ENCODE results near the gene IL1R2. TPM values are rescaled to one million over a fixed set of nuclear protein-coding genes. Genes with fewer than 3 reads are reported as not detected.

The IL1R2 gene
- total and polyA plus RNA-seq, 2 of the 13 experiments (the other 11 are each of a cell fraction or from before 2014, with no cell fraction given): 3.6 to 7.3 TPM

DNA sequence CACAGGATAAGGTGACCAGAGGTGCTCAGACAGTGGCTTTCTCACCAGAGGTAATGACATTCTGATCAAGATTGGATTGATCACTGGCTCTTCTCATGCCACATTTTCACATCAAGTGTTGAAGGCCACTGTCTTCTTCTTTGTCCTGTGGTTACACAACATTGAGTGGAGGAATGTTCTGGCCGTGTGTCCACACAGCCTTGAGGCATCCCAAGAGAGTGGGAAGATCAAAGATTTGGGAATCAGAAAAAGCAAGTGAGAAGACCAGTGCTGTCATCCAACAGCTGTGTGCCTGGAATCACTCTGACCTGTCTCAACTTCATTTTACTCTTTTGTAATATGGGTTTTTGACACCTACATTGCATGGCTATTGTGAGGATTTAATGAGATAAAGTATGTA, 67.4 kb downstream of the IL1R2 start (continued):
- TF ChIP-seq, protein P1, sequence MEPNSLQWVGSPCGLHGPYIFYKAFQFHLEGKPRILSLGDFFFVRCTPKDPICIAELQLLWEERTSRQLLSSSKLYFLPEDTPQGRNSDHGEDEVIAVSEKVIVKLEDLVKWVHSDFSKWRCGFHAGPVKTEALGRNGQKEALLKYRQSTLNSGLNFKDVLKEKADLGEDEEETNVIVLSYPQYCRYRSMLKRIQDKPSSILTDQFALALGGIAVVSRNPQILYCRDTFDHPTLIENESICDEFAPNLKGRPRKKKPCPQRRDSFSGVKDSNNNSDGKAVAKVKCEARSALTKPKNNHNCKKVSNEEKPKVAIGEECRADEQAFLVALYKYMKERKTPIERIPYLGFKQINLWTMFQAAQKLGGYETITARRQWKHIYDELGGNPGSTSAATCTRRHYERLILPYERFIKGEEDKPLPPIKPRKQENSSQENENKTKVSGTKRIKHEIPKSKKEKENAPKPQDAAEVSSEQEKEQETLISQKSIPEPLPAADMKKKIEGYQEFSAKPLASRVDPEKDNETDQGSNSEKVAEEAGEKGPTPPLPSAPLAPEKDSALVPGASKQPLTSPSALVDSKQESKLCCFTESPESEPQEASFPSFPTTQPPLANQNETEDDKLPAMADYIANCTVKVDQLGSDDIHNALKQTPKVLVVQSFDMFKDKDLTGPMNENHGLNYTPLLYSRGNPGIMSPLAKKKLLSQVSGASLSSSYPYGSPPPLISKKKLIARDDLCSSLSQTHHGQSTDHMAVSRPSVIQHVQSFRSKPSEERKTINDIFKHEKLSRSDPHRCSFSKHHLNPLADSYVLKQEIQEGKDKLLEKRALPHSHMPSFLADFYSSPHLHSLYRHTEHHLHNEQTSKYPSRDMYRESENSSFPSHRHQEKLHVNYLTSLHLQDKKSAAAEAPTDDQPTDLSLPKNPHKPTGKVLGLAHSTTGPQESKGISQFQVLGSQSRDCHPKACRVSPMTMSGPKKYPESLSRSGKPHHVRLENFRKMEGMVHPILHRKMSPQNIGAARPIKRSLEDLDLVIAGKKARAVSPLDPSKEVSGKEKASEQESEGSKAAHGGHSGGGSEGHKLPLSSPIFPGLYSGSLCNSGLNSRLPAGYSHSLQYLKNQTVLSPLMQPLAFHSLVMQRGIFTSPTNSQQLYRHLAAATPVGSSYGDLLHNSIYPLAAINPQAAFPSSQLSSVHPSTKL (CRISPR knock-in tag; IDR thresholded peaks at IDR 0.05): peak; percentile 43; the same call in 1 of the 2 replicates
- TF ChIP-seq MEF2D (CRISPR knock-in tag; IDR thresholded peaks at IDR 0.05): no peak
- no peak for TF ChIP-seq ZNF431 (CRISPR knock-in tag; IDR thresholded peaks at IDR 0.05; ENCODE audit: borderline replicate concordance, low read depth)
- TF ChIP-seq, protein P2, sequence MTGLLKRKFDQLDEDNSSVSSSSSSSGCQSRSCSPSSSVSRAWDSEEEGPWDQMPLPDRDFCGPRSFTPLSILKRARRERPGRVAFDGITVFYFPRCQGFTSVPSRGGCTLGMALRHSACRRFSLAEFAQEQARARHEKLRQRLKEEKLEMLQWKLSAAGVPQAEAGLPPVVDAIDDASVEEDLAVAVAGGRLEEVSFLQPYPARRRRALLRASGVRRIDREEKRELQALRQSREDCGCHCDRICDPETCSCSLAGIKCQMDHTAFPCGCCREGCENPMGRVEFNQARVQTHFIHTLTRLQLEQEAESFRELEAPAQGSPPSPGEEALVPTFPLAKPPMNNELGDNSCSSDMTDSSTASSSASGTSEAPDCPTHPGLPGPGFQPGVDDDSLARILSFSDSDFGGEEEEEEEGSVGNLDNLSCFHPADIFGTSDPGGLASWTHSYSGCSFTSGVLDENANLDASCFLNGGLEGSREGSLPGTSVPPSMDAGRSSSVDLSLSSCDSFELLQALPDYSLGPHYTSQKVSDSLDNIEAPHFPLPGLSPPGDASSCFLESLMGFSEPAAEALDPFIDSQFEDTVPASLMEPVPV (CRISPR knock-in tag; IDR thresholded peaks at IDR 0.05): no peak
- no peak for TF ChIP-seq TBP (CRISPR knock-in tag; IDR thresholded peaks at IDR 0.05)
- TF ChIP-seq FOSL2 (CRISPR knock-in tag; IDR thresholded peaks at IDR 0.05): peak; percentile 50
- no peak for TF ChIP-seq FLYWCH1 (CRISPR knock-in tag; IDR thresholded peaks at IDR 0.05)
- TF ChIP-seq ZNF496 (CRISPR knock-in tag; IDR thresholded peaks at IDR 0.05; ENCODE audit: insufficient replicate concordance): no peak
- peak; percentile 56; the same call in 1 of the 2 replicates for TF ChIP-seq NCOA2 (CRISPR knock-in tag; IDR thresholded peaks at IDR 0.05)
- no peak for TF ChIP-seq CBX5 (CRISPR knock-in tag; IDR thresholded peaks at IDR 0.05; ENCODE audit: borderline replicate concordance)
- no peak for TF ChIP-seq ZNF543 (CRISPR knock-in tag; IDR thresholded peaks at IDR 0.05)
- no peak for TF ChIP-seq U2AF2 (IDR thresholded peaks at IDR 0.05; ENCODE audit: low read depth, low read length)
- no peak for TF ChIP-seq MAFK (conservative IDR thresholded peaks at IDR 0.05 in 1 of 2, IDR thresholded peaks at IDR 0.05 in 1 of 2; ENCODE audit: low read length in 2 of 2)
- TF ChIP-seq, protein P3, sequence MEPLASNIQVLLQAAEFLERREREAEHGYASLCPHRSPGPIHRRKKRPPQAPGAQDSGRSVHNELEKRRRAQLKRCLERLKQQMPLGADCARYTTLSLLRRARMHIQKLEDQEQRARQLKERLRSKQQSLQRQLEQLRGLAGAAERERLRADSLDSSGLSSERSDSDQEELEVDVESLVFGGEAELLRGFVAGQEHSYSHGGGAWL (CRISPR knock-in tag; IDR thresholded peaks at IDR 0.05): no peak
- TF ChIP-seq SOX6 (IDR thresholded peaks at IDR 0.05): no peak
- peak; percentile 57; the same call in 1 of the 2 replicates for TF ChIP-seq SOX6 (CRISPR knock-in tag; IDR thresholded peaks at IDR 0.05)
- no peak; the same call in 1 of the 2 replicates for TF ChIP-seq ZNF337 (CRISPR knock-in tag; IDR thresholded peaks at IDR 0.05; ENCODE audit: borderline replicate concordance, low read depth)
- no peak for TF ChIP-seq PAWR (CRISPR knock-in tag; IDR thresholded peaks at IDR 0.05; ENCODE audit: borderline replicate concordance)
- TF ChIP-seq ZSCAN30 (CRISPR knock-in tag; IDR thresholded peaks at IDR 0.05): no peak
- no peak for TF ChIP-seq ZNF501 (CRISPR knock-in tag; IDR thresholded peaks at IDR 0.05)
